ENCODE data around the gene RSBN1. TPM values are rescaled to one million over a fixed set of nuclear protein-coding genes. Genes with fewer than 3 reads are reported as not detected.
"Not testable (repeated sequence)": the region's sequence is repeated elsewhere in the genome, so short reads cannot be mapped to it uniquely, and the experiment has no call there.

Gene RSBN1
- total RNA-seq, 1 donor from 2014 or later: 15.0 TPM

- Mint-ChIP-seq H3K4me3 (ENCODE audit: unreplicated experiment) (no peak overlapping the region), H3K4me1 (ENCODE audit: unreplicated experiment) (peaks cover 6% of the 10 kb centered on the region), H3K36me3 (ENCODE audit: low read depth, unreplicated experiment) (no peaks in the 10 kb centered on the region), H3K27ac (ENCODE audit: unreplicated experiment) (no peak overlapping the region), H3K9me3 (ENCODE audit: unreplicated experiment) (no peaks in the 10 kb centered on the region), H3K27me3 (ENCODE audit: unreplicated experiment) (no peaks in the 10 kb centered on the region)
- TF ChIP-seq CTCF (IDR thresholded peaks at IDR 0.05; ENCODE audit: unreplicated experiment): no peak
- DNase-seq (ENCODE audit: low spot score): no peak
Measured at GRCh38 chr1:113858418-113858817, 46.1 kb upstream of the RSBN1 start.

GRCh38 chr1:113857776-113858175, 45.5 kb upstream of the RSBN1 start:
- TF ChIP-seq CTCF (IDR thresholded peaks at IDR 0.05; ENCODE audit: unreplicated experiment): no peak
- Mint-ChIP-seq H3K4me3 (ENCODE audit: unreplicated experiment) (no peak overlapping the region), H3K4me1 (ENCODE audit: unreplicated experiment) (peaks cover 6% of the 10 kb centered on the region), H3K9me3 (ENCODE audit: unreplicated experiment) (no peaks in the 10 kb centered on the region), H3K27ac (ENCODE audit: unreplicated experiment) (no peak overlapping the region), H3K36me3 (ENCODE audit: low read depth, unreplicated experiment) (no peaks in the 10 kb centered on the region), H3K27me3 (ENCODE audit: unreplicated experiment) (no peaks in the 10 kb centered on the region)
- no peak for DNase-seq (ENCODE audit: low spot score)

- H3K27me3 Mint-ChIP-seq (ENCODE audit: unreplicated experiment): no peaks in the 10 kb centered on the region
Measured at GRCh38 chr1:113856401-113856790, 44.1 kb upstream of the RSBN1 start.

GRCh38 chr1:113855630-113856400, 43.5 kb upstream of the RSBN1 start:
- TF ChIP-seq CTCF (IDR thresholded peaks at IDR 0.05; ENCODE audit: unreplicated experiment): no peak
- Mint-ChIP-seq H3K4me3 (ENCODE audit: unreplicated experiment) (no peak overlapping the region), H3K4me1 (ENCODE audit: unreplicated experiment) (peaks cover 4% of the 10 kb centered on the region), H3K9me3 (ENCODE audit: unreplicated experiment) (no peaks in the 10 kb centered on the region), H3K27me3 (ENCODE audit: unreplicated experiment) (no peaks in the 10 kb centered on the region), H3K36me3 (ENCODE audit: low read depth, unreplicated experiment) (no peaks in the 10 kb centered on the region), H3K27ac (ENCODE audit: unreplicated experiment) (no peak overlapping the region)
- no peak for DNase-seq (ENCODE audit: low spot score)

More at GRCh38 chr1:113856401-113856790, 44.1 kb upstream of the RSBN1 start:
- no peak for DNase-seq (ENCODE audit: low spot score)
- Mint-ChIP-seq H3K4me3 (ENCODE audit: unreplicated experiment) (no peak overlapping the region), H3K27ac (ENCODE audit: unreplicated experiment) (no peak overlapping the region), H3K9me3 (ENCODE audit: unreplicated experiment) (no peaks in the 10 kb centered on the region), H3K36me3 (ENCODE audit: low read depth, unreplicated experiment) (no peaks in the 10 kb centered on the region), H3K4me1 (ENCODE audit: unreplicated experiment) (peaks cover 6% of the 10 kb centered on the region)
- no peak for TF ChIP-seq CTCF (IDR thresholded peaks at IDR 0.05; ENCODE audit: unreplicated experiment)

GRCh38 chr1:113854234-113854633, 42.0 kb upstream of the RSBN1 start:
- H3K4me1 Mint-ChIP-seq (ENCODE audit: unreplicated experiment): no peaks in the 10 kb centered on the region
- no peak overlapping the region for H3K4me3 Mint-ChIP-seq (ENCODE audit: unreplicated experiment)
- no peaks in the 10 kb centered on the region for H3K36me3 Mint-ChIP-seq (ENCODE audit: low read depth, unreplicated experiment)
- H3K9me3 Mint-ChIP-seq (ENCODE audit: unreplicated experiment): no peaks in the 10 kb centered on the region
- no peak for DNase-seq (ENCODE audit: low spot score)
- no peak for TF ChIP-seq CTCF (IDR thresholded peaks at IDR 0.05; ENCODE audit: unreplicated experiment)
- no peaks in the 10 kb centered on the region for H3K27me3 Mint-ChIP-seq (ENCODE audit: unreplicated experiment)
- no peak overlapping the region for H3K27ac Mint-ChIP-seq (ENCODE audit: unreplicated experiment)

GRCh38 chr1:113852694-113853093, 40.4 kb upstream of the RSBN1 start:
- H3K4me1 Mint-ChIP-seq (ENCODE audit: unreplicated experiment); DNase-seq (ENCODE audit: low spot score); H3K27ac Mint-ChIP-seq (ENCODE audit: unreplicated experiment); H3K36me3 Mint-ChIP-seq (ENCODE audit: low read depth, unreplicated experiment); H3K9me3 Mint-ChIP-seq (ENCODE audit: unreplicated experiment); H3K4me3 Mint-ChIP-seq (ENCODE audit: unreplicated experiment); H3K27me3 Mint-ChIP-seq (ENCODE audit: unreplicated experiment): not testable (repeated sequence)
